Fibroblast of skin of right biceps (primary cell): ENCODE measurements around the gene CCNYL1.
"Not testable (repeated sequence)": the region's sequence is repeated elsewhere in the genome, so short reads cannot be mapped to it uniquely, and the experiment has no call there.

ENCODE experiments used
- DNase-seq: peaks from one replicate; pipeline ENCODE4 v3.0.0-alpha.2; 2013

The CCNYL1 gene

GRCh38 chr2:207698301-207698700, 13.1 kb upstream of the CCNYL1 start:
- no peak for DNase-seq

- no peak for DNase-seq
These were observed 7.4 kb upstream of the CCNYL1 start for GRCh38 chr2:207704078-207704477.

GRCh38 chr2:207704671-207705070, 6.8 kb upstream of the CCNYL1 start:
- no peak for DNase-seq

- no peak for DNase-seq
These were observed 4.2 kb upstream of the CCNYL1 start for GRCh38 chr2:207706936-207707860.

- DNase-seq: no peak
These were observed 500 bp downstream of the CCNYL1 start for GRCh38 chr2:207711750-207712530.

- DNase-seq: no peak
These were observed 4.6 kb downstream of the CCNYL1 start for GRCh38 chr2:207716056-207716455.

- no peak for DNase-seq
These were observed 7.1 kb downstream of the CCNYL1 start for GRCh38 chr2:207718521-207718920.

- DNase-seq: no peak
These were observed 7.6 kb downstream of the CCNYL1 start for GRCh38 chr2:207719008-207719407.

GRCh38 chr2:207719655-207720054, 8.2 kb downstream of the CCNYL1 start:
- DNase-seq: not testable (repeated sequence)

- no peak for DNase-seq
These were observed 9.2 kb downstream of the CCNYL1 start for GRCh38 chr2:207720517-207721187.

- no peak for DNase-seq
These were observed 11.5 kb downstream of the CCNYL1 start for GRCh38 chr2:207722773-207723424.

- not testable (repeated sequence) for DNase-seq
These were observed 12.0 kb downstream of the CCNYL1 start for GRCh38 chr2:207723425-207723787.

GRCh38 chr2:207724113-207724512, 12.7 kb downstream of the CCNYL1 start:
- DNase-seq: no peak

- no peak for DNase-seq
These were observed 14.6 kb downstream of the CCNYL1 start for GRCh38 chr2:207725873-207726578.

- peak; percentile 43 for DNase-seq
These were observed 15.8 kb downstream of the CCNYL1 start for GRCh38 chr2:207727261-207727660.

GRCh38 chr2:207729465-207729998, 18.1 kb downstream of the CCNYL1 start:
- DNase-seq: no peak

- DNase-seq: no peak
These were observed 19.7 kb downstream of the CCNYL1 start for GRCh38 chr2:207731138-207731537.

- no peak for DNase-seq
These were observed 22.3 kb downstream of the CCNYL1 start for GRCh38 chr2:207733597-207734240.

- peak; percentile 26 for DNase-seq
These were observed 22.8 kb downstream of the CCNYL1 start for GRCh38 chr2:207734264-207734635.

- DNase-seq: no peak
These were observed 23.4 kb downstream of the CCNYL1 start for GRCh38 chr2:207734636-207735512.
